GM21526 (cell line): ENCODE measurements around the gene OPCML.

Experiments used
- ATAC-seq: cut with Tn5 transposase; IDR thresholded peaks from one replicate; pipeline ENCODE4 v1.9.1; 2021; ENCODE audit warnings: moderate library complexity; ENCODE audit not compliant: unreplicated experiment, low FRiP score

Gene OPCML

DNA sequence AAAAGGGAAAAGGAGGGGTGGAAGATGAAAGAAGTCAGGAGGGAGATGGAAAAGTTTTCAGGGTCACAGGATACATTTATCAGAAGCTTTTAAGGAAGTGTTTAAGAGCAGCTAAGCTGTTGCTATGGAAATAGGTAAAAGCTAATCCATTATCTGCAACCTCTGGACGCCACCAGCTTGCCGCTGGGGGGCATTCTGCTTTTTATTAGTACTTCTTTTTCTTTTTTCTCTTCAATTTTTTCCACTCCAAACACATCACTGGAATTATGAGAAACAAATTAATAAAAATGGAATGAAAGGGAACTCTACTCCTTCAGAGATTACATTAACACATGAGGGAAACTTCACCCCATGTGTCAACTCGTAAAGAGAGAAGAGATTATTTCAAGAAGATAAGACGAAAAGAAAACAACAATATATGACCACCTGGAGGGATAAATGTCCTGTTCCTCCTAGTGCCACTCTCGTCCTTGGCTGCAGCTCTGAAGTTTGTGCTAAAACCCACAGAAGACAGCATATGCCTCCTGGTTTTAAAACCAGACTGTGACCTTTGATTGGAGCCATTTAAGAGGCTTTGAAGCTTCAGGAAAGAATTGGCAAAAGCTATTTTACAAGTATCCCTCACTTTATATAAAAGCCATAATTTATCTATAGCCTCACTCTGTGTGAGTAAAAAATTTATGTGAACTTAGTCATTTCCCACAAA, 972.8 kb downstream of the OPCML start:
- no peak for ATAC-seq

DNA sequence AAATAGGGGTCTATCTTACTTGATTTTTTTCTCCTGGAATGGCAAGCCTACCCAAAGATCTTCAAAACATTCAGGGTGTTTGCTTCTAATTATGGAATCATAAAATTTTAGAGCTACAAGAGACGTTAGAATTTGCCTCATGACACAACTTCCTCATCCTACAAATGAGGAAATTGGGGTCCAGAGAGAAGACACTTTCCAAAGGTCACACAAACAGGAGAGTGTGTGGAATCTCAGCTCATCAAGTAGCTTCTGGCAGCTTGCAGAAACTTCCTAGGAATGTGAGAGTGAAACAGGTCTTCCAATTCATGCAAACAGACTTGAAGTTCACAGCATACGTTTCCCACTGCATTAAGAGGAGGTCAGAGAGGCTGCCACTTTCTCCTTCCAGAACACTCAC, 976.0 kb downstream of the OPCML start:
- ATAC-seq = no peak

DNA sequence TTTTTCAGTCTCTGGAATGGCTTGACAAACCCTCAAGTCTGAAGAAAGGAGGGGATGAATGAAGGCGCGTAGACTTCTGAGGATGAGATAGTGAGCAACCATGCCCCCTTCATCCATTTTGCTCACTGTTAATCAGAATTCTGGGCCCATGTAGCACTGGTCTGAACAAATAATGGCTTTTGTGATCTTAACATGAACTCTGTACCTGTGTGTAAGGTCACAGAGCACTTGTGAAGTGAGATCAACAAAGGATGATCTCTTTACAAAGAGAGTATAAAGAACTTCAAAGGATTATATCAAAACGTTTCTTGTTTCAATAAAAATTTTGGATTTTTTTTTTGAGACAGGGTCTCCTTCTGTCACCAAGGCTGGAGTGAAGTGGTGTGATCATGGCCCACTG, 976.7 kb downstream of the OPCML start:
- no peak for ATAC-seq

DNA sequence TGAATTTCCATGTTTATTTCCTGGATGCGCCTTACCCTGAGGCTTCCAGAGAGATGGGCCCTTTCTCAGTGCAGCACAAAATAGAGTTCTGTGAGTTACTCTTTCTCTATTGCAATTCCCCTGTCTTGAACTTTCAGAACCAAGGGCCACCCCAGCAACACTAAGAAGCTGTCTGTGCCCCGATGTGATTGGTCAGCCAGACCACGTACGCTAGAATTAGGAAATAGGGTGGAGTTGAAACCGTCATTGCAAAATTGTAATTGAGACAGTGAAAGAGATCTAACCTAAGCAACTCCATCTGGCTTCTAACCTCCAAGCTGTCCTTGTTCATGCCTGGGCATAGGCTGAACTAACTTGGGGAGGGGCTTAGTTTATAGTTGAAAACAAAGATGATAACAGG, 981.3 kb downstream of the OPCML start:
- ATAC-seq = no peak

DNA sequence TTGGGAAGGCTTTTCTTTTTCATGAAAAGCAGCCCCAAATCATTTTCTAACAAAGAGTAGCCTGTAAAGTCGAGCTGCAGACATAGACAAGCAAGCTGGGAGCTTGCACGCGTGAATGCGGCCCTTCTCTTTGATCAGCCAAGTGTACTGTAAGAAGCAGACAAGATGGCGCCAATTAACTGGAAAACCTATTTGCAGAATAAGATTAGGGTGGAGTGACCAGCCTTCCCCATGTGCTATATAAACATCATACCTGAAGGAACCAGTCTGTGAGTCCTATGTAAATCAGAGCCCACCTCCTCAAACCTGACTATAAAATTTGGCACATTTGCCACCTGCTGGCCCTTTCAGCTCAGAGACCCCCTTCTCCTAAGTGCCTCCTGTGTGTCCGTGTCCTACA, 982.7 kb downstream of the OPCML start:
- no peak for ATAC-seq

DNA sequence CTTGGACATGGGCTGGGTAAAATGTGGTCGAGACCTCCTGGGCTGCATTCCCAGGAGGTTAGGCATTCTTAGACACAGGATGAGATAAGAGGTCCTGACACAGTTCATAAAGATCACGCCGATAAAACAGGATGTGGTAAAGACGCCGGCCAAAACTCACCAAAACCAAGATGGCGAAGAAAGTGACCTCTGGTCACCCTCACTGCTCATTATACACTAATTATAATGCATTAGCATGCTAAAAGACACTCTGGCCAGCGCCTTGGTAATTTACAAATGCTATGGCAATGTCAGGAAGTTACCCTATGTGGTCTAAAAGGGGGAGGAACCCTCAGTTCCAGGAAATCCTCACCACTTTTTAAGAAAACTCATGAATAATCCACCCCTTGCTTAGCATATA, 983.3 kb downstream of the OPCML start:
- no peak for ATAC-seq

DNA sequence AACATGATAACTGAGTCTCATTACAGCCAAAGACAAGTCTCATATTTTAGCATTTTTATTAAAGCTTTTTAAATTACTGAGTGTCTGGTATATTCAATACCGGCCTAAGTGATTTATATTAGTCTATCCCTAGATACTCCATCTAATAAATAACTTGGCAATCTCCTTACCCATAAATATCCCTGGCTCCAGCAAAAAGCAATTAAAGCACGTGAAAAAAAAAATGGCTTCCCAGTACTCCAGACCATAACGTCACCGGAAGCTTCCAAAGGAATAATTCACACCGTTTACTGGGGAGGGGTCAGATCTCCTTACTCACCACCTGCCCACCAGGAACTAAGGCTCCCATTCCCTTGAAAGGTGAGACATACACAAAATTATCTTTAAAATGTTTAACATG, 988.3 kb downstream of the OPCML start:
- ATAC-seq = no peak

DNA sequence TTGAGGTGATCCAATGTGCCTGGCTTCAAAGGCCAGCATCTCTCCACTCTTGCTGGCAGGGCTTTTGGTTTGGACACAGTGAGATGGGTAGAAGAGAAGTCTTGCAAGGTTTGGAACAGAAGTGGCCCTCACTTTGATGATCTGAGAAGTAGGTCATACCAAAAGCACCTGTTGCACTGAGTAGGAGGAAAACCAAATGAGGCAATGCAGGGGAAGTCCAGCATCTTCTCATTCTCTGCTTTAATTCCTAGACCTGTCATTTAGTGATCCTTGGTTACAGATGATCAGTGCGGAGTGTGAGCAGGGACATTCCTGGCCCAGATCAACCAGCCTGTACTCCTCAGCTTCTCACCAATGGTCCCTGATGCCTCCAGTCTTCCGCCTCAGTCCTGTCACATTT, 990.5 kb downstream of the OPCML start:
- ATAC-seq = no peak

DNA sequence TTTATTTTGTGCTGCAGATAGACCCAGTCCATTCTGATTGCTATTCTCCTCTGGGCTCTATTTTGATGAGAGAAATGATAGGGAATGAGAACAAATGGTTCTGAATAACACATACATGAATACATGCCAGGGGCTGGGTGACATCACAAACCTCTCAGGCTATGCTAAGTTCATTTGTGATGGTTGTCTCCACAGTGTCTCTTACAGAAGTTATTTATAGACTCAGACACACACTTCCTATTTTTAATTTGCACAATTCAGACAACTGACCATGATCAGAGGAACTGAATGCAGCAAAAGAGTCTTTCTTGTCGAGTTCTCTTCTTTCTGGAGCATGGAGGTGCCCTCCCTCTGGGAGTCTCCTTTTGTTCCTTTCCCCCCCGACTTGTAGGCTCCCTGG, 991.7 kb downstream of the OPCML start:
- ATAC-seq = no peak

DNA sequence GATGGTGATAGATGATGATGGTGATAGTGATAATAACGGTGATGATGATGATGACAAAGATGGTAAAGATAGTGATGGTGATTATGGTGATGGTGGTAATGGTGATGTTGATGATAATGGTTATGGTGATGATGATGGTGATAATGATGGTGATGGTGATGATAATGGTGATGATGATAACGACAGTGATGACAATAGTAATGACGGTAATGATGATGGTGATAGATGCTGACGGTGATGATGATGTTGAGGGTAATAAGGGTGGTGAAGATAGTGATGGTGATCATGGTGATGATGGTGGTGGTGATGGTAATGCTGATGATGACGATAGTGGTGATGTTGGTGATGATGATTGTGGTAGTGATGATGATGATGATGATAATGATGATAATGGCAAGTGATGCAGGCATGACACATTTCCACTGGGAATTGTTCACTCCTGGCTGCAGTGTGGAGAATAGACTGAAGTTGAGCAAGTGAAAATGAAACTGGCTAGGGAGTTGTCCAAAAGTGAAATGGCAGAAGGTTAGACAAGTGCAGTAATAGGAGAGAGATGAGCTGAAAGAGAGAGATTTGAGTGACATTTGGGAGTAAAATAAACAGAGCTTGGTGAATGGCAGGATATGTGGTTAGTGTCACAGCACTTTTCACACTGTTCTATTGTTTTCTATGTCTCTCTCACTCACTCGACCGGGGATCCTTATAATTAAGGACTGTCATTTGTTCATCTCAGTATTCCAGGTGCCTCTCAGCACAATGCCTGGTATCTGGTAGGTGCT, 992.5 kb downstream of the OPCML start:
- no peak for ATAC-seq

DNA sequence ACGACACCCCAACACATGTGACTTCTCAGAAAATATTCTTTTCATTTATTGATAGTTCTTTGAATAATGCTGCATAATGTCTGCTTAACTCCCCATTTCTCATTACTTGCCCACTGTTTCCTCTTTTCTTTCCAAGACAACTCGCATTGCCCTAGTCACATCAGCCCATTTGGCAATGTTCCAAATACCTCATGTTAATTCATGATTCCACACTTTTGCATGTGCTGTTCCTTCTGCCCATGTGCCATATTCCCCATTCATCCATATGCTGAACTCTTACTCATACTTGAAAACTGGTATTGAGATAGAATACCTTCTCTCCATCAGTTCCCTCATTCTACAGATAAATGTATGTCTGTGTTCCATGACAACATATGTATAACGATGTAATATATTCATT, 993.7 kb downstream of the OPCML start:
- ATAC-seq = no peak

DNA sequence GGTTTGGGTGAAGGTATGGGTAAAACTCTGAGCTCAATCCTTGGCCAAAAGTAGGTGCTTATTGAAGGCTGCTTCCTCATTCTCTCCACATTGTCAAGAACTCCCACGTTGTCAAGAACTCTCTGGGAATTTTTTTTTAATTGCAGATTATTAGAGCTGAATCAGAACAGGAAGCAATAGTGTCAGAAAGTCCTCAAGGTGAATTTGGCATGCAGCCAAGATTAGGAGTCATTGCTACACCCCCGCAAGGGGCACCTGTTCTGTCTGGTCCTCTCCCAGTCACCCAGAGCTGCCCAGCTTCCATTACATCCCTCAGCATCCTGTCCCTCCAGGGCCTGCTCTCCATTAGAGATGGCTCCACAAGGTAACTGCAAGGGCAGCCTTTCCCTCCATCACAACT, 996.5 kb downstream of the OPCML start:
- no peak for ATAC-seq

DNA sequence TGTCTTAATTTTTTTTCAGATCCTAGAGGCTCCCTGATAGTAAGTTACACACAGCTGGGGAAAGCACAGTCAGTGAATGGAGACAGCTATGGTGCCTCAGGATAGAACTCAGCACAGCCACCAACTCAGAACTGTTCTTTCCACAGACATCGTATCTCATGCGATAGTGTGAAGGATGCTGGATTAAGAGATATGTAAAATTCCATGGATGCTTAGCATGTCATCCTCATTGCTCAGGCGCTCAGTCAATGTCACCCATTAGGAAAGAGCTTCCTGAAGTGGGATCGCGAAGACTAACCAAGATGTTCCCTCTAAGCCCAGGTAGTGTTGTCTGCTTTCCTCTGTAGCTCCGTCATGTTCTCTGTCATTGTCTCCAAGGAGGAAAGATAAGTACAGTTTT, 1000.4 kb downstream of the OPCML start:
- no peak for ATAC-seq

DNA sequence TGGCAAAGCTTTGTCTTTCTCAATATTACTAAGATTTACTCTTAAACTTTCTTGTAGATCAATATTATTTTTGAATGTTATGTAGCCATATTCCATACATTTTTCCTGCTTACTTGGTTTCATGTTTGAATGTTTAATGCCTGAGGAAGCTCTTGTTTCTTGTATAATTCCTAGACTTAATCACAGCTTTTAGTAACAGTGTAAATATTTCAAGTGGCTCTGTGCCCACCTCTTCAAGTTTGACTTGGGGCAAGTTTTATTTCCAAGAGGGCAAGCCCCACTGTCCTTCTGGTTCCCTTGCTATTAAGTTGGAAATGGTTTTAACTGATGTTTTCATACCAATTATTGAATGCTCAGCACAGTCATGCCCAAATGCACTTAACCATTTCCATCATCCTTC, 1004.1 kb downstream of the OPCML start:
- ATAC-seq = no peak

DNA sequence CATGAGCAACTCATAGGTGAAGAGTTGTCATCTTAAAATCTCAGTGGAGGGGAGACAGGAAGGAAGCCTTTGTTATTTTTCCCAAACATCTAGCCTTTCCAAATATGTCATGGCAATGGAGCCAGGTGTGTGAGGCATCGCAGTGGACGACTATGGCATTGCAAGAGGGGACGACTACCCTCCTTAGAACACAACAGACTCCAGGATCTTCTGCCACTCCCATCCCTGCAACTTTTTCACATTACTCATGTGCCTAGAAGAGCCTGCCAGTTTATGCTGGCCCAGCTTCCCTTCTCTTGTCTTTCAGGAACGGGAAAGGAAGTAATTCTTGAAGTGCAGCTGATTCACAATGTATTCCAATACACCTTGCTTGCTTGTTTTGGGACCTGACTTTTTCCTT, 1008.4 kb downstream of the OPCML start:
- ATAC-seq = no peak

DNA sequence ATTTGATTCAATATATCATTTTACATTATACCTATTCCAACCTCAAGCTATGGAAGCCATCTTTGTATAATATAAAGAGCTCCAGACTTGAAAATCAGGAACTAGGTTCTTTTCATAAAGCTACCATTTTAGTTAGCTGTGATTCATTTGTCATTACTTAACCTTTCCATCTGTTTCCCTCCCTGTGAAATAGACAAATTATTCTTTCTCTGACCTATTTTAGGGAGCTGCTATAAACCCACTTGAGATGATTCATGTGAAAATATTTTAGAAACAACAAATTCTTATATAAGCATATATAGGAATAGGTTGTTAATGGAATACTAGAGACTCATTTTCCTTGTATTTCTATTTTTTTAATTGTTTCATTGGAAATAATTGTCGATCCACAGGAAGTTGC, 1012.1 kb downstream of the OPCML start:
- ATAC-seq = no peak

DNA sequence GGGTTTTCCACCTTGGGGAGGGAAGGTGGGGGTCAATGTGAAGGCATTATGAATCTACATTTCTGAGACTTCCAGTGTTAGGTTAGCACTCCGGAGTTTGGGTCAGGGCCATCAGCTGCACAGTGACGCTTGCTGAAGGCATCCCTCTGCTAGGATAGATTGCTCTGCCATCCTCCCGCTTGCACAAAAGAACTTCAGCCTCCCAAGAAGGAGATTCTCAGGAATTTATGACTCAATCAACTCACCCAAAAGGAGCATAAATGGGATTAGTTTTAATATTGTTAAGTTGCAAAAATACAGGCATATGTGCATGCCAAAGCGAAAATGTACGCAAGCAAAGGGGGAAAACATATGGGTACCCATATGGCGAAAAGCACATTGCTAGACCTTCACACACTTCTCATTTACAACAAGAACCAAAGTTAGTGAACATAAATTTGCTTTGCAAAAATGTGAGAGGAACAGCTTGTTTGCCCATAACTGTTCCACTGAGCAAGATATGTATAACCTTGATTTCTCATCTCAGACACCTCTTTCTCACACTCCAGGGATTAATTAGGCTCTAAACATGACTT, 1013.0 kb downstream of the OPCML start:
- no peak for ATAC-seq

DNA sequence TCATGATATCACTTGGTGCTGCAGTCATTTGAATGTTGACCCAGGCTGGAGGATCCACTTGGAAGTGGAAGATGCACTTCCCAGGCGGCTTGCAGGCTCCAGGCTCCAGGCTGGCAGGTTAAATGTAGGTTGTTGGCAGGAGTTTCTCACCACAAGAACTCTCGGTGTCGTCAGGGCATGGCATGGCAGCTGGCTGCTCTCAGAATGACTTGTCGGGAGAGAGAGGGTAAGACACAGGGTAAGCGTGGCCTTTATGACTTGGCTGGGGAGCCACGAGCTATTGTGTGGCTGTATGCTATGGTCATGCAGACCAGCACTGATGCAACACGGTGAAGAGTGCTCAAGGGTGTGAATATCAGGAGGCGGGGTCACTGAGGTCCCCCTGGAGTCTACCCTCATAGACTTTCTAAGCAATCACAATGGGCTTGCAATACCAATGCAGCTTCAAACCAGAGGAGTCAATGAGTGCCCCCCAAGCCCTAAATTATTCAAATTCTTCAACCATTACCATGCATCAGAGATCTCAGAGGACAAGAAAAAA, 1027.7 kb downstream of the OPCML start:
- ATAC-seq = no peak

DNA sequence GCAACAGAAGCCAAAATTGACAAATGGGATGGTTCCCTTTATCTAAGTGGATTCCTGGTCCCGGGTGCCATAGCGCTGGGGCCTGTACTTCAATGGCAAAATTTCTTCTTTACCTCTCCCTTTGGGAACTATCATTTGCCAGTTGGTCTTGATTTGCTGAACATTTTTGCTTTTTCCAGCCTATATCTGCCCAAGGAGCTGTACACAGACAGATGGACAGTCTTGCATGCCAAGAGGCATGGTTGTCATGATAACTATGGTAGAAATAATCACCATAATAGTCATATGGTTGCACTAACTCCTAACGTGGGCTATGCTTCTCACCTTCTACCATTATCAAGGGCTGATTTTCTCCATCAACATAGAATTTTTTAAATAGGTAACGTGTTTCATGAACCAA, 1030.9 kb downstream of the OPCML start:
- no peak for ATAC-seq

DNA sequence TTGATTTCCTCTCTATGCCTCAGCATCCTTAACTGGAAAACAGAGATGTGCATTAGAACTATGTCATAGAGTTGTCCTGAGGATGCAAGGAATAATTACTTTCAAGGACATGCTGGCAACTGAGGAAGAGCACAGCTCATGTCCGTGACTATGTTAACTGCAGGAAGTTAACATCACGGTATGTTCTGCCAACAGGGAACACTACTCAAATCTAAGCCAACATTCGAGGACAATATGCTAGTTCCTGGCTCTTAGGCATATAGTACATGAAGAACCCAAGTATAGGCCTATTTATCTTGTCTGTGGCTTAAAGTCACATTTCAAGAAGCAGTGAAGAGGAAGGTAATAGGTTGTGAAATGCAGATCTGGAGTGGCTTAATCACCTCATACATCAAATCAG, 1032.6 kb downstream of the OPCML start:
- ATAC-seq = no peak

DNA sequence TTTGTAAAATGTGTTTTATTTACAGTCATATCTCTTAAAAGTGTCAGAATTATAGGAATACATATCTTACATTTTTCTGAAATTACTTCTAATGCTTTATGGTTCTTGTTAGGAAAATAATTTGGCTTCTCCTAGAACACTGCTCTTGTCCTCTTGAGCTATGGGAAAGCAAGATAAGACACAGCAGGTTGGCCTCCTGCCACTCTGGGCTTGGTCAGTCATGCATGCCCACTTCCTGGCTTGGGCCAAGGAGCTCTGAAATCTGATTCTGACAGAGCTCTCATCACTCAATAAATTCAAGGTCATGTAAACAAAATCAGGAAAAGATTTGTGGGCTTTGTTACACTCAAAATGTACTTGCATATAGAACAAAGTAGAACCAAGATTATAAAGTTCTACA, 1036.0 kb downstream of the OPCML start:
- ATAC-seq = no peak

DNA sequence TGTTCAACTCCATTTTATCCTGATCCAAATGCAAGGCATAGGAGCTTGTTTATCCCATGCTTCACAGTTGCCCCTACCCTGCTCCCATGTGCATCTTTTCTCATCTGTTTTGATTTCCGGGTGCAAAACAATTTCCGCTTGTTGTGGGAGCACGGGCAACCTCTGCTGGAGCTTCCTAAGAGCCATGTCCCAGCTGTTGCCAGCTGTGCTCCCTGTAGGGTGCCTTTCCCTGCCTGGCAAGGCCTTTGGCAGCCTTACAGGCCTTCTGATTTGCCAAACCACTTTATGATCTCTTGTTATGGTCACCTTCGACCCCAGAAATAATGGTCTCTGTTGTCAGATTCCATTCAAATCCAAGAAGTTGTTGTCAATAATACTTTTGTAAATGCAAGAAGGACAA, 1038.5 kb downstream of the OPCML start:
- no peak for ATAC-seq
